SK-N-SH (cell line): ENCODE results near the gene ZNF683.

Experiments used
- ELF1 ChIP-seq: IDR thresholded peaks from 2 replicates; pipeline ENCODE4 v1.4.0; 2012
- EP300 ChIP-seq, 2 experiments: IDR thresholded peaks; 2 replicates each; pipeline versions ENCODE4 v1.4.0 to v1.6.1; 2012; ENCODE audit warnings: borderline replicate concordance in 1 of 2, low read depth in 1 of 2, low read length in 1 of 2
- EZH2phosphoT487 ChIP-seq: fragments of 200-600 bp; sonication (generic); IDR thresholded peaks from 2 replicates; pipeline ENCODE4 v1.6.1; 2017; ENCODE audit warnings: low read depth, mixed run types, mild to moderate bottlenecking, antibody characterized with exemption, moderate library complexity, borderline replicate concordance
- POLR2AphosphoS5 ChIP-seq: IDR thresholded peaks from 2 replicates; pipeline ENCODE4 v1.6.1; 2012; ENCODE audit warnings: low read depth, low read length
- RCOR1 ChIP-seq: fragments of 150-350 bp; IDR thresholded peaks from 2 replicates; pipeline ENCODE4 v1.6.1; 2017; ENCODE audit warnings: antibody characterized with exemption, low read length
- SMC3 ChIP-seq: IDR thresholded peaks from 2 replicates; pipeline ENCODE4 v1.6.1; 2012; ENCODE audit warnings: low read depth, low read length, improper control_type of control experiment
- TF ChIP-seq, protein P1 (sequence below): fragments of 200-600 bp; sonication (generic); IDR thresholded peaks from 2 replicates; pipeline ENCODE4 v1.6.1; 2017; ENCODE audit warnings: antibody characterized with exemption, mild to moderate bottlenecking, moderate library complexity

DNA sequence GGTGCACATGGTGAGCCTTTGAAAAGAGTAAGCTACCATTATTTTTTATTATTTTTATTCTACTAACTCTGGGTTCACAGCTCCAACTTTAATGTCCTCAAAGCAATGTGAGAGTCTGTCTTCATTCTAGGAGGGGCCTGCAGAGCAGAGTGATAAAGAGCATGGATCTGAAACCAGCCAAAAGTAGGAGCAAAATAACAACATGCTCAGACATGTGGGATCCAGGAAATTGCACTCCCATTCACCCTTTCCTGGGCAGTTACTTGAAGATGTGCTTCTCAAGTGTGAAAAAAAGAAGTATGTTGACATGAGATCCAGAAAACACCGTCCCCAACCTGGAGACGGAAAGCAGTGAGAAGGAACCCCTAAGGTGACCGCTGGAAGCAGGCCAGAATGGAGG lies 29.3 kb upstream of the ZNF683 start:
- TF ChIP-seq, protein P1, sequence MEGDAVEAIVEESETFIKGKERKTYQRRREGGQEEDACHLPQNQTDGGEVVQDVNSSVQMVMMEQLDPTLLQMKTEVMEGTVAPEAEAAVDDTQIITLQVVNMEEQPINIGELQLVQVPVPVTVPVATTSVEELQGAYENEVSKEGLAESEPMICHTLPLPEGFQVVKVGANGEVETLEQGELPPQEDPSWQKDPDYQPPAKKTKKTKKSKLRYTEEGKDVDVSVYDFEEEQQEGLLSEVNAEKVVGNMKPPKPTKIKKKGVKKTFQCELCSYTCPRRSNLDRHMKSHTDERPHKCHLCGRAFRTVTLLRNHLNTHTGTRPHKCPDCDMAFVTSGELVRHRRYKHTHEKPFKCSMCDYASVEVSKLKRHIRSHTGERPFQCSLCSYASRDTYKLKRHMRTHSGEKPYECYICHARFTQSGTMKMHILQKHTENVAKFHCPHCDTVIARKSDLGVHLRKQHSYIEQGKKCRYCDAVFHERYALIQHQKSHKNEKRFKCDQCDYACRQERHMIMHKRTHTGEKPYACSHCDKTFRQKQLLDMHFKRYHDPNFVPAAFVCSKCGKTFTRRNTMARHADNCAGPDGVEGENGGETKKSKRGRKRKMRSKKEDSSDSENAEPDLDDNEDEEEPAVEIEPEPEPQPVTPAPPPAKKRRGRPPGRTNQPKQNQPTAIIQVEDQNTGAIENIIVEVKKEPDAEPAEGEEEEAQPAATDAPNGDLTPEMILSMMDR: no peak
- no peak for TF ChIP-seq SMC3
- TF ChIP-seq EP300 (IDR thresholded peaks at IDR 0.05; ENCODE audit: borderline replicate concordance in 1 of 2, low read depth in 1 of 2, low read length in 1 of 2): no peak
- no peak for TF ChIP-seq ELF1
- no peak for TF ChIP-seq RCOR1
- no peak for TF ChIP-seq POLR2AphosphoS5
- no peak for TF ChIP-seq EZH2phosphoT487
